ENCODE data around the gene GSTP1. TPM values are rescaled to one million over a fixed set of nuclear protein-coding genes. Genes with fewer than 3 reads are reported as not detected.

The GSTP1 gene
- total RNA-seq, 1 experiment from 2014 or later = 1,799 TPM

DNA sequence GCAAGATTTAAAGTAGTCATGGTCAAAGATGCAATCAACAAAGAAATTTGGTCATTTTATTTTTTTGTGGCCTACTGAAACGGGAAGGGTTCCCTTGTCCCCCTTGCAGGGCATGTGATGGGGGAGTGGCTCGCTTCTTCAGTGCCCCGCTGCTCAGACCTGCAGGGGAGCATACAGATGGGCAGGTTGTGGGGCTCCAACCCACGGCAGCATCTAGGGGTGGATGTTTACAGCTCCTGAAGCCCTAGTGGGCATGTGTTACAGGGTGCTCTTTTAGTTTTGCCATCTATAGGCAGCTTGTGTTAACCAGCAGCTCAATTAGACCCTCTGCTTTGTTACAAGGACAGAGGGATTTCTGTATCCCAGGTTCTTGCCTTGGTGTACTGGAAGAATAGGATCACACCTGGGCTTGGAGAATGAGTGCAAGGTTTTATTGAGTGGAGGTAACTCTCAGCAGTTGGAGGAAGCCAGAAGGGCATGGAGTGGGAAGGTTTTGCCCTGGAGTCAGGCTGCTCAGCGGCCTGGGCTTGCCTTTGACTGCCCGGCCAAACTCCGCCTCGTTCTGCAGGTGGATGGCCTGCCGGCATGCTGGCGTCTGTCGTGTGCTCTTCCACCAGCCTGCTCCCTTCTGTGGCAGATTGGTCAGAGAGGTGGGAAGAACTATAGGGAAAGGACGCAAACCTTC is 9.4 kb downstream of the GSTP1 start:
- H3K27me3 ChIP-seq (replicated peaks; ENCODE audit: control insufficient read depth, insufficient read depth, low read length) = no peaks in the 10 kb centered on the region
- intact Hi-C loops (cut with micrococcal nuclease; ENCODE audit: unreplicated experiment) = no loop called here
- no peaks in the 10 kb centered on the region for H3K27me3 Mint-ChIP-seq (ENCODE audit: insufficient read depth, unreplicated experiment)
- H3K9me3 Mint-ChIP-seq (ENCODE audit: unreplicated experiment) = no peaks in the 10 kb centered on the region
- no peaks in the 10 kb centered on the region for H3K4me1 Mint-ChIP-seq (ENCODE audit: low read depth, unreplicated experiment)
- TF ChIP-seq, protein P1, sequence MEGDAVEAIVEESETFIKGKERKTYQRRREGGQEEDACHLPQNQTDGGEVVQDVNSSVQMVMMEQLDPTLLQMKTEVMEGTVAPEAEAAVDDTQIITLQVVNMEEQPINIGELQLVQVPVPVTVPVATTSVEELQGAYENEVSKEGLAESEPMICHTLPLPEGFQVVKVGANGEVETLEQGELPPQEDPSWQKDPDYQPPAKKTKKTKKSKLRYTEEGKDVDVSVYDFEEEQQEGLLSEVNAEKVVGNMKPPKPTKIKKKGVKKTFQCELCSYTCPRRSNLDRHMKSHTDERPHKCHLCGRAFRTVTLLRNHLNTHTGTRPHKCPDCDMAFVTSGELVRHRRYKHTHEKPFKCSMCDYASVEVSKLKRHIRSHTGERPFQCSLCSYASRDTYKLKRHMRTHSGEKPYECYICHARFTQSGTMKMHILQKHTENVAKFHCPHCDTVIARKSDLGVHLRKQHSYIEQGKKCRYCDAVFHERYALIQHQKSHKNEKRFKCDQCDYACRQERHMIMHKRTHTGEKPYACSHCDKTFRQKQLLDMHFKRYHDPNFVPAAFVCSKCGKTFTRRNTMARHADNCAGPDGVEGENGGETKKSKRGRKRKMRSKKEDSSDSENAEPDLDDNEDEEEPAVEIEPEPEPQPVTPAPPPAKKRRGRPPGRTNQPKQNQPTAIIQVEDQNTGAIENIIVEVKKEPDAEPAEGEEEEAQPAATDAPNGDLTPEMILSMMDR (IDR thresholded peaks at IDR 0.05; ENCODE audit: insufficient read depth in 1 of 2, low read depth in 1 of 2, low read length in 1 of 2, severe bottlenecking in 1 of 2, unreplicated experiment in 1 of 2) = no peak
- H3K4me3 Mint-ChIP-seq (ENCODE audit: unreplicated experiment) = no peak overlapping the region
- 0 out of 2 replicates have a peak, but pooled peaks cover 4% of the 10 kb centered on the region for H3K4me1 ChIP-seq
- POLR2A ChIA-PET = interaction anchor here (1.1 kb wide), 1 partner anchor 9 kb away, joined by 7 read pairs; the partner anchor contains the start of gene GSTP1
- no peak overlapping the region for H3K4me3 ChIP-seq (ENCODE audit: low read depth, low read length)
- H3K36me3 ChIP-seq (ENCODE audit: control insufficient read depth, insufficient read depth, low read length) = no peaks in the 10 kb centered on the region
- DNase-seq = no peak
- no TSS peak for BruUV-seq (replicated peaks)
- peaks cover 20% of the 10 kb centered on the region for H3K36me3 Mint-ChIP-seq (ENCODE audit: insufficient read depth, unreplicated experiment)
- H3K27ac Mint-ChIP-seq (ENCODE audit: unreplicated experiment) = no peak overlapping the region
- CTCF ChIA-PET = interaction anchor here (0.7 to 1.2 kb wide), 4 partner anchors 10 to 93 kb away, joined by 3 to 5 read pairs (median 4); partner anchors contain the start of genes CABP2 and GSTP1
- H3K9me3 ChIP-seq = peaks cover 7% of the 10 kb centered on the region

DNA sequence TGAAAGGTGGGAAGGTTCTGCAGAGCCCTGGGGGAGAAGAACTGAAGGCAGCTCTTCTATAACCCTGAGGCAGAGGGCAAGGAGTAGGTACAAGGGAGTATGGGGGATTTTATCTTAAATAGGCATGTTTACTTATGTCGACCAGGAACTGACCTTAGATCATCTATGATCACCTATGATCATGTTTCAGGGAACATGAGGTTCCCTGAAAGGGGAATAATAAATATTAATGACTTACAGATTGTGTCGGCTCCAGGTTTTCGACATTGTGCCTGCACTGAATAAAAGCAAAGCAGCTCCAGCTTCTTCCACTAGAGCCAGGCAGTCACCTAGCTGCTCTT is 9.9 kb downstream of the GSTP1 start:
- Histone ChIP-seq H3K36me3 (ENCODE audit: control insufficient read depth, insufficient read depth, low read length) (no peaks in the 10 kb centered on the region), H3K4me3 (ENCODE audit: low read depth, low read length) (no peak overlapping the region), H3K27me3 (replicated peaks; ENCODE audit: control insufficient read depth, insufficient read depth, low read length) (no peaks in the 10 kb centered on the region), H3K9me3 (peaks cover 7% of the 10 kb centered on the region), H3K4me1 (0 out of 2 replicates have a peak, but pooled peaks cover 4% of the 10 kb centered on the region)
- H3K27ac Mint-ChIP-seq (ENCODE audit: unreplicated experiment) = no peak overlapping the region
- ChIA-PET CTCF (interaction anchor here (0.7 to 0.9 kb wide), 3 partner anchors 10 to 92 kb away, joined by 3 to 4 read pairs (median 3); partner anchors contain the start of genes CABP2 and GSTP1), POLR2A (interaction anchor here (1.1 kb wide), 1 partner anchor 10 kb away, joined by 7 read pairs; the partner anchor contains the start of gene GSTP1)
- H3K4me3 Mint-ChIP-seq (ENCODE audit: unreplicated experiment) = no peak overlapping the region
- BruUV-seq (replicated peaks) = no TSS peak
- no peaks in the 10 kb centered on the region for H3K27me3 Mint-ChIP-seq (ENCODE audit: insufficient read depth, unreplicated experiment)
- no peaks in the 10 kb centered on the region for H3K4me1 Mint-ChIP-seq (ENCODE audit: low read depth, unreplicated experiment)
- peaks cover 17% of the 10 kb centered on the region for H3K36me3 Mint-ChIP-seq (ENCODE audit: insufficient read depth, unreplicated experiment)
- H3K9me3 Mint-ChIP-seq (ENCODE audit: unreplicated experiment) = no peaks in the 10 kb centered on the region
- no peak for DNase-seq
- intact Hi-C loops (cut with micrococcal nuclease; ENCODE audit: unreplicated experiment) = no loop called here
- TF ChIP-seq, protein P1 (IDR thresholded peaks at IDR 0.05; ENCODE audit: insufficient read depth in 1 of 2, low read depth in 1 of 2, low read length in 1 of 2, severe bottlenecking in 1 of 2, unreplicated experiment in 1 of 2) = no peak

DNA sequence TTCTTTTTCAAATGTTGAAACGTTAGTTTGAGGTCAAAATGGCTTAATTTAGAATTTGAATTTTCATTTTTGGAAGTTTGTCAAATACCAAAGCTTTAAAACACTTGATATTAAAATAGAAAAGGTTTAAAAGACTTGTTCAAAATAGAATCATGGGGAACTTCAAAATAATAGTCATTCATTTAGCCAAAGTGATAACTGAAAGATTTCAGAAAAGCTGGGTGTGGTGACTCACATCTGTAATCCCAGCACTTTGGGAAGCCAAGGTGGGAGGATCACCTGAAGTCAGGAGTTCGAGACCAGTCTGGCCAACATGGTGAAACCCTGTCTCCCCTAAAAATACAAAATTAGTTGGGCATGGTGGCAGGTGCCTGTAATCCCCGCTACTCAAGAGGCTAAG is 10.9 kb downstream of the GSTP1 start:
- ChIA-PET POLR2A (no interaction called here), CTCF (no interaction called here)
- no peaks in the 10 kb centered on the region for H3K36me3 ChIP-seq (ENCODE audit: control insufficient read depth, insufficient read depth, low read length)
- Mint-ChIP-seq H3K9me3 (ENCODE audit: unreplicated experiment) (no peaks in the 10 kb centered on the region), H3K27me3 (ENCODE audit: insufficient read depth, unreplicated experiment) (no peaks in the 10 kb centered on the region), H3K4me1 (ENCODE audit: low read depth, unreplicated experiment) (no peaks in the 10 kb centered on the region), H3K27ac (ENCODE audit: unreplicated experiment) (no peak overlapping the region), H3K4me3 (ENCODE audit: unreplicated experiment) (no peak overlapping the region), H3K36me3 (ENCODE audit: insufficient read depth, unreplicated experiment) (peaks cover 11% of the 10 kb centered on the region)
- H3K9me3 ChIP-seq = peaks cover 7% of the 10 kb centered on the region
- TF ChIP-seq, protein P1 (IDR thresholded peaks at IDR 0.05; ENCODE audit: insufficient read depth in 1 of 2, low read depth in 1 of 2, low read length in 1 of 2, severe bottlenecking in 1 of 2, unreplicated experiment in 1 of 2) = no peak
- H3K4me3 ChIP-seq (ENCODE audit: low read depth, low read length) = no peak overlapping the region
- no TSS peak for BruUV-seq (replicated peaks)
- intact Hi-C loops (cut with micrococcal nuclease; ENCODE audit: unreplicated experiment) = no loop called here
- no peak for DNase-seq
- H3K4me1 ChIP-seq = 0 out of 2 replicates have a peak, but pooled peaks cover 4% of the 10 kb centered on the region
- no peaks in the 10 kb centered on the region for H3K27me3 ChIP-seq (replicated peaks; ENCODE audit: control insufficient read depth, insufficient read depth, low read length)

Data from Caco-2 (cell line).